Duodenal mucosa (tissue), 2 donors: Measurements from ENCODE around the gene SHISA2.
A peak's percentile ranks its signal among the peaks of the same experiment; 100 is the strongest.
"Not testable (repeated sequence)": the region's sequence is repeated elsewhere in the genome, so short reads cannot be mapped to it uniquely, and the experiment has no call there.

Source experiments
- H3K27ac ChIP-seq: one replicate; pipeline ENCODE4 v1.7.0; 2013; ENCODE audit warnings: low read depth, low read length
- H3K27me3 ChIP-seq, 2 donors: one replicate each; pipeline ENCODE4 v1.7.0; 2013; ENCODE audit warnings: low read length in 2 of 2, control low read depth in 1 of 2; ENCODE audit not compliant: insufficient read depth in 2 of 2, control insufficient read depth in 1 of 2
- H3K36me3 ChIP-seq, 2 donors: one replicate each; pipeline ENCODE4 v1.7.0; 2013; ENCODE audit warnings: low read length in 2 of 2, control low read depth in 1 of 2; ENCODE audit not compliant: insufficient read depth in 2 of 2, control insufficient read depth in 1 of 2
- H3K4me1 ChIP-seq, 2 donors: one replicate each; pipeline ENCODE4 v1.7.0; 2013; ENCODE audit warnings: low read length in 2 of 2, control low read depth in 1 of 2; ENCODE audit not compliant: insufficient read depth in 2 of 2, control insufficient read depth in 1 of 2
- H3K4me3 ChIP-seq, 2 donors: one replicate each; pipeline ENCODE4 v1.7.0; 2013; ENCODE audit warnings: low read length in 2 of 2, low read depth in 1 of 2
- H3K9ac ChIP-seq, 2 donors: one replicate each; pipeline ENCODE4 v1.7.0; 2013; ENCODE audit warnings: low read length in 2 of 2, low read depth in 1 of 2
- H3K9me3 ChIP-seq, 2 donors: one replicate each; pipeline ENCODE4 v1.7.0; 2013; ENCODE audit warnings: low read length in 2 of 2, control low read depth in 1 of 2; ENCODE audit not compliant: control insufficient read depth in 1 of 2

Gene SHISA2

DNA sequence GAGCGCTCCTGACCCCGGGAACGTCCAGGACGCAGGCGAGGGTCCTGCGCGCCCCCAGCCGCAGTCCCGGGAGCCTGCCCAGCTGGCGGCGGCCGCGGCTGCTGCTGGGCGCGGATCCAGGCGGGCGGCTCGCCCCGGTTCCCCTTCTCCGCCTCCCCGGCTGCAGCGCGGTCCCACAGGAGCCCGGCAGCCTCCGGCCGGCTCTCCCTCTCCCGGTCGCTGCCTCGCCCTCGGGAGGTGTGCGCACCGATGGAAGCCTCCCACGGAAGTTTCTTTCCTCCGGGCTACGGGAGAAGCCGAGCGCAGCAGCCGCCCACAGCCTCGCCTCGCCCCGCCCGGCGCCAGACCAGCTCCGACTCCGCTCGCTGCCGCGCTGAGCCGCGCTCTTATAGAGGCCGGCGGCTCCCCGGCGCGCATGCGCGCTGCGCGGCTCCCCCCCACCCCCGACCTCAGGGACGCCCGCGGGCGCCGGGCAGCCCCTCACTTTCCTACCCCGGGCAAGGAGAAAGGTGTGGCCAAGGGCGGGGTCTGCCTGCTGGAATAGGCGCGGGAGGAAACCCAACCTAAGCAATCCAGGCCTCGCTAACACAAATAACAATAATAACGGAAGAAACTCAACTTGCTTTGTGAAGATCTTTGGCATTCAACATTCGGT is at the start of gene SHISA2:
TSS of gene SHISA2 (minus strand) at position 360 of the 655 bp plus-strand sequence. CDS start 1,041 bp downstream, outside the sequence.
- H3K27me3 ChIP-seq = peaks cover 30 to 41% of the 10 kb centered on the region in 2 donors
- H3K27ac ChIP-seq = no peak within 1 kb of the TSS
- no peak within 1 kb of the TSS for H3K9ac ChIP-seq
- no peaks in the 10 kb centered on the region for H3K9me3 ChIP-seq
- peak within 1 kb of the TSS; percentile 26 to 43 for H3K4me3 ChIP-seq
- no peaks in the 10 kb centered on the region for H3K36me3 ChIP-seq
- no peaks in the 10 kb centered on the region for H3K4me1 ChIP-seq

DNA sequence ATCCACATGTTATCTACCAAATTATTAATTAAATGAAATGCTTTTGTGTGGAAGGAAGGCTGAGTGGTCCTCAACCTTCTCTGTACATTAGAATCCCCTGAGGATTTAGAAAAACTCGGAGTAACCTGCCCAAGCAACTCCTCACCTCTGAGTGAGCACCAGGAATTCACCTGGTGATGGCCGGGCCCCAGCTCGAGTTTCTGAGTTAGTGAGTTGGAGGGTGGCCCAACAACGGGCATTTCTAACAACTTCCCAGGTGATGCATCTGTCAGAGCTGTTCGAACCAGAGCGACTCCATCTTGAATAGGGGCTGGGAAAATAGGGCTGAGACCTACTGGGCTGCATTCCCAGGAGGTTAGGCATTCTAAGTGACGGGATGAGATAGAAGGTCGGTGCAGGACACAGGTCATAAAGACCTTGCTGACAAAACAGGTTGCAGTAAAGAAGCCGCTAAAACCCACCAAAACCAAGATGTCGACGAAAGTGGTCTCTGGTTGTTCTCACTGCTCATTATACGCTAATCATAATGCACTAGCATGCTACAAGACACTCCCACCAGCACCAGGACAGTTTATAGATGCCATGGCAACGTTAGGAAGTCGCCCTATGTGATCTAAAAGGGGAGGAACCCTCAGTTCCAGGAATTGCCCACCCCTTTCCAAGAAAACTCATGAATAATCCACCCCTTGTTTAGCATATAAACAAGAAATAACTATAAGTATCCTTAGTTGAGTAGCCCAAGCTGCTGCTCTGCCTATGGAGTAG is 44.2 kb upstream of the SHISA2 start:
- H3K4me3 ChIP-seq = no peak overlapping the region
- no peaks in the 10 kb centered on the region for H3K27me3 ChIP-seq
- H3K27ac ChIP-seq = no peak overlapping the region
- H3K36me3 ChIP-seq = no peaks in the 10 kb centered on the region
- no peaks in the 10 kb centered on the region for H3K4me1 ChIP-seq
- no peaks in the 10 kb centered on the region for H3K9me3 ChIP-seq
- no peak overlapping the region for H3K9ac ChIP-seq

DNA sequence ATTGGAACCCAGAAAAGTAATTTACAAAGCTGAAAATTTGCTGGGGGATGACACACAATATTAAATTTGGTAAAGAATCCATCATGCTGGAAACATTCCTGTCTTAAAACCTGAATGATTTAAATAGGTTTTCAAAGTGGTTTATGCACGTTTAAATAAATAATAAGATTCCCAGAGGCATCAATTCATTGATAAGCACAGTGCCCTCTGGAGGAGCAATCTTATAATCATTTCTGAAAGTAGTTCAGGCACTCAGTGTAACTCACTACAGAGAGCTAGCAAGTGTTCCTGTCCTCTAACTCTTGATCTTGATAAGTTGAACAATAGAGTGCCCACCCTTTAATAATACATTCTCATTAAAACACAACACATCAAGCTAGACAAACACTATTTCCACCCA is 43.5 kb upstream of the SHISA2 start:
- Histone ChIP-seq H3K4me3 (no peak overlapping the region), H3K27ac (no peak overlapping the region), H3K27me3 (no peaks in the 10 kb centered on the region), H3K9ac (no peak overlapping the region), H3K36me3 (no peaks in the 10 kb centered on the region), H3K9me3 (no peaks in the 10 kb centered on the region), H3K4me1 (no peaks in the 10 kb centered on the region)

DNA sequence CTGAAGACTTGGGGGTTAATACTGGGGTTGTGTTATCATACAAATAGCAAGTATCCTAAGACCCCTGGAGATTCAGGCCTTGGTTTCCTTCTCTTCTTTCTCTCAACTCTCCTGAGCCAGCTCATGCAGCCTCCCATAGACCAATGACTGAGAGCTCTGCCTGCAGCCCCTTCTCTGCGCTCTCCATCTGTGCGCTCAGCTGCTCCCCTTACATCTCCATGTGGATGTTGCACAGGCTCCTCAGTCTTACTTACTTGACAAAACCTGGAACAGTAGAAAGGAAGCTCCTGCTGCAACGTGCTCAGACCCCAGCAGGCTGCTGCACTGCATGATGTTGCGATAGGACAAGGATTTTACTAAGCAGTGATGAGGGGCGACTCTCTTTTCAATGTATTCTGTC is 25.0 kb upstream of the SHISA2 start:
- not testable (repeated sequence) for H3K9me3 ChIP-seq, H3K27ac ChIP-seq, H3K27me3 ChIP-seq, H3K36me3 ChIP-seq, H3K4me1 ChIP-seq, H3K4me3 ChIP-seq, H3K9ac ChIP-seq

DNA sequence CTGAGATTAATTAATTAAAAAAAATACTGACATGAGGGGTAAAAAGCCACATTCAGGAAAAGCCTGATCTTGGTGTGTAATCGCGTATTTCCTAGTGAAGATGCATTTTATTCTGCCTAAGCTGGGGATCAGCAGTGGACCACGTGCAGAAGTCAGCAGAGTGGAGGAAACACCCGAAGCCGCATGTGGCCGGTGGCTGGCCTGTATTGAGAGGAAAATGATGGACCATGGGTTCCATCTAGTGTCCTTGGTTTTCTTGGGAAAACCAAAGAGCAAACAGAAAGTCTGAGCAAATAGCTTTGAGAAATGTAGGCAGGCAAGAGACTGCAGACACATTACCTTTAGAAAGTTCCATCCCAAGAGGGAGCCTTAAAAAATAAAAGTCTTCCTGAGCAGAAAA is 23.7 kb upstream of the SHISA2 start:
- Histone ChIP-seq H3K27me3 (no peaks in the 10 kb centered on the region), H3K9me3 (no peaks in the 10 kb centered on the region), H3K4me1 (no peaks in the 10 kb centered on the region), H3K9ac (no peak overlapping the region), H3K4me3 (no peak overlapping the region), H3K27ac (no peak overlapping the region), H3K36me3 (no peaks in the 10 kb centered on the region)

DNA sequence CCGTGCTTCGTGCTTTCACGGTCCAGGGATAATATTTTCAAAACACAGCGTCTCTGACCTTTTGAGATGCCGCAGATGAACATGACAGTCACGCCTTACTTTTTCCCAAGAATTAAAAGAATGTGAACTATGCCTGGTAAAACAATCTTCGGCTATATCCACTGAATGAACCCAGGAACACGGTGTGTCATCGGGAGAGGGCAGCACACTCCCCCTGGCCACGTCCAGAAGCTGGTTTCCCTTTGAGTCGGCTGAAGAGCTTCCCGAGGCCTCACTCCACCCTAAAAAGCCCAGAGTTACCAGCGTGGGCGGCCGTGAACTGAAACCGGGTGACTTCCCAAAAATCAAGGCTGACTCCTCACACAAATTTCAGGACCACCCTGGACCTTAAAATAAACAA is 22.9 kb upstream of the SHISA2 start:
- Histone ChIP-seq H3K27ac (no peak overlapping the region), H3K9me3 (no peaks in the 10 kb centered on the region), H3K36me3 (no peaks in the 10 kb centered on the region), H3K9ac (no peak overlapping the region), H3K4me3 (no peak overlapping the region), H3K4me1 (no peaks in the 10 kb centered on the region), H3K27me3 (no peaks in the 10 kb centered on the region)

DNA sequence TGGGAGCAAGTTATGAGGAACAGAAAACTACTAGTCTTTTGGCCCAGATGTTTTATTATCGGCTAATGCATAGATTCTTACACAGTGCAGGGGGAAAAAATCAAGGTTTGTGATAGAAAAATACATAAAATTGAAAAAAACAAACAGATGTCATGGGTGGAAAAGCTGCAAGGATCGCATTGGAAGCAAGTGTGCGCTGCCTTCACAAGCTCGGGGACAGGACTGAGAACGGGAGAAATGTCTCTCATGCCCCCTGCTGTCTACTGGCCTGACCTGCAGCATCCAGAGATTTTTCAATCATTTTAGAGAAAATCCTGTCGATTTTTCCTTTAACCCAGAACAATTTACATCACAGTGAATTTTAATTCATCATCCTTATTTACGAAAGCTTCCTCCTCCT is 20.5 kb upstream of the SHISA2 start:
- not testable (repeated sequence) for H3K9ac ChIP-seq, H3K27me3 ChIP-seq, H3K36me3 ChIP-seq, H3K27ac ChIP-seq, H3K9me3 ChIP-seq, H3K4me1 ChIP-seq, H3K4me3 ChIP-seq

DNA sequence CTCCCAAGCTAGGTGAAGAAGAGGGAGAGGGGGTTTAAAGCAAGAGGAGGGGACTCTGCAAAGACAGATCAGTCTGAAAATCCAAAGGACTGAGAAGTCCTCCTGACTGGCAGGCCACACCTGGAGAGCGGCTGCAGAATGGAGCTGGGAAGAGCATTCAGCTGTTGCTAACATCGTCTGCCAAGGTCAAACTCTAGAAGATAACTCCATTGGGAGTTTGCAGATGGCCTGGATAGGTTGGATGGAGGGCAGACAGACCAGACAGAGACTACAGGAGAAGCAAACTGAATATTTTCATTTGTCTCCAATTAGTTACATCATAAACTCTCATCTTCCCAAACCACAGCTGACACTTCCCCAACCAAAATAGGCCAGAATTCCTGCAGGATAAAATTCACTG is 19.9 kb upstream of the SHISA2 start:
- H3K36me3 ChIP-seq = no peaks in the 10 kb centered on the region
- H3K27me3 ChIP-seq = no peaks in the 10 kb centered on the region

DNA sequence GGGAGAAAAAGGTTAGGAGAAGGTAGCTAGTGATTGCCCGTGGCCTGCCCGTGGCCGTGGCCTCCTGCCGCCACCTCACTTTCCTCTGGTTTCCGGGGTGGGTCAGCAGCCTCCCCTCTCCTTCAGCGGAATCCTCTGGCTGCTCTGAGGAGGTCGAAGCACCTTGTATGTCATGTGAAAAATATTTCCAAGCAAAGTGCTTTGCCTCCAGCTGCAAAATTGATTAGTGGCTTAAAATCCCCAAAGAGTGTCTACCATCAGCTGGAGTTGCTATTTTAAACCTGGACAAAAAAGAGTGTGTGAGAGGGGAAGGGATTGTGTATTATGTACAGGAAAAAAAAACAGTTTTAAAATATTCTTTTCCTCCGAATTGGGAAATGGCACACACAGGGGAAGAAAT is 17.8 kb upstream of the SHISA2 start:
- H3K4me3 ChIP-seq, H3K27me3 ChIP-seq, H3K4me1 ChIP-seq, H3K27ac ChIP-seq, H3K9me3 ChIP-seq, H3K36me3 ChIP-seq, H3K9ac ChIP-seq: not testable (repeated sequence)

More for the DNA sequence above, 19.9 kb upstream of the SHISA2 start:
- Histone ChIP-seq H3K4me1 (no peaks in the 10 kb centered on the region), H3K27ac (no peak overlapping the region), H3K9ac (no peak overlapping the region), H3K4me3 (no peak overlapping the region), H3K9me3 (no peaks in the 10 kb centered on the region)

DNA sequence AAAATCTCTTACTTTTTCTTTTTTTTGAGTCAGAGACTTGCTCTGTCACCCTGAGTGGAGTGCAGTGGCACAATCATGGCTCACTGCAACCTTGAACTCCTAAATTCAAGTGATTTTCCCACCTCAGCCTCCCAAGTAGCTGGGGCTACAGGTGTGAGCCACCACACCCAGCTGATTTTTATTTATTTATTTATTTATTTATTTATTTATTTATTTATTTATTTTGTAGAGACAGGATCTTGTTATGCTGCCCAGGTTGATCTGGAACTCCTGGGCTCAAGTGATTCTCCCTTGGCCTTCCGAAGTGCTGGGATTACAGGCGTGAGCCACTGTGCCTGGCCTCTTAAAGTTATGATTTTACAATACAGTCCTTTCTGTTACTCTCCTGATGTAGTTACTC is 16.6 kb upstream of the SHISA2 start:
- not testable (repeated sequence) for H3K9ac ChIP-seq, H3K27me3 ChIP-seq, H3K36me3 ChIP-seq, H3K9me3 ChIP-seq, H3K4me3 ChIP-seq, H3K4me1 ChIP-seq, H3K27ac ChIP-seq
